ENCODE results near the gene SEPSECS. TPM values are rescaled to one million over a fixed set of nuclear protein-coding genes. Genes with fewer than 3 reads are reported as not detected.

The SEPSECS gene
- polyA plus RNA-seq, 3 donors, result 0.65 to 5.8 (median 2.1) TPM

- no peaks in the 10 kb centered on the region for H3K4me1 ChIP-seq (ENCODE audit: control insufficient read depth in 1 of 2, insufficient read depth in 2 of 2, low read length in 2 of 2)
- H2AFZ ChIP-seq (ENCODE audit: insufficient read depth, low read depth, low read length, poor library complexity, severe bottlenecking), result no peak overlapping the region
- Mint-ChIP-seq H3K36me3 (no peaks in the 10 kb centered on the region), H3K27ac (no peak overlapping the region), H3K9me3 (peaks cover 7 to 12% (median 10%) of the 10 kb centered on the region in 7 donors), H3K4me3 (no peak overlapping the region), H3K27me3 (ENCODE audit: low read depth in 3 of 3) (peaks cover 0 to 5% (median 1%) of the 10 kb centered on the region in 3 donors), H3K4me1 (peaks cover 2% of the 10 kb centered on the region)
- no peaks in the 10 kb centered on the region for H3K27me3 ChIP-seq (ENCODE audit: control insufficient read depth in 2 of 2, insufficient read depth in 2 of 2, low read length in 2 of 2)
- no peaks in the 10 kb centered on the region for H3K36me3 ChIP-seq (replicated peaks in 1 of 2; ENCODE audit: control insufficient read depth in 1 of 2, insufficient read depth in 2 of 2, low read length in 2 of 2)
- intact Hi-C loops (cut with micrococcal nuclease), result no loop called here
- no peak overlapping the region for H3K27ac ChIP-seq (ENCODE audit: low read depth in 1 of 2, low read length in 2 of 2)
- H4K20me1 ChIP-seq (ENCODE audit: insufficient read depth, low read length), result no peaks in the 10 kb centered on the region
- no peak overlapping the region for H3K4me2 ChIP-seq (replicated peaks; ENCODE audit: extremely low read depth, low read length, poor library complexity, severe bottlenecking)
- no peak overlapping the region for H3K4me3 ChIP-seq (replicated peaks in 1 of 3; ENCODE audit: low read depth in 2 of 3, low read length in 3 of 3)
- H3K9me3 ChIP-seq (replicated peaks in 1 of 2; ENCODE audit: control insufficient read depth in 1 of 2, insufficient read depth in 1 of 2, low read length in 2 of 2), result peaks cover 6 to 9% of the 10 kb centered on the region in 2 donors
- no peak for TF ChIP-seq CTCF (IDR thresholded peaks at IDR 0.05)
- H3K9ac ChIP-seq (ENCODE audit: insufficient read depth, low read length, poor library complexity, severe bottlenecking), result no peak overlapping the region
- H3K79me2 ChIP-seq (ENCODE audit: insufficient read depth, low read length), result no peaks in the 10 kb centered on the region
- no peak for DNase-seq
These were observed 59.5 kb downstream of the SEPSECS start for GRCh38 chr4:25100710-25101109.

- H3K4me1 ChIP-seq (ENCODE audit: control insufficient read depth in 1 of 2, insufficient read depth in 2 of 2, low read length in 2 of 2), result no peaks in the 10 kb centered on the region
- Mint-ChIP-seq H3K27me3 (ENCODE audit: low read depth in 3 of 3) (peaks cover 0 to 3% (median 1%) of the 10 kb centered on the region in 3 donors), H3K4me3 (no peak overlapping the region), H3K36me3 (no peaks in the 10 kb centered on the region), H3K9me3 (peaks cover 7 to 12% (median 11%) of the 10 kb centered on the region in 7 donors), H3K27ac (no peak overlapping the region), H3K4me1 (peaks cover 2% of the 10 kb centered on the region)
- no peak overlapping the region for H3K4me2 ChIP-seq (replicated peaks; ENCODE audit: extremely low read depth, low read length, poor library complexity, severe bottlenecking)
- DNase-seq, result no peak
- TF ChIP-seq CTCF (IDR thresholded peaks at IDR 0.05), result no peak
- no peaks in the 10 kb centered on the region for H3K36me3 ChIP-seq (replicated peaks in 1 of 2; ENCODE audit: control insufficient read depth in 1 of 2, insufficient read depth in 2 of 2, low read length in 2 of 2)
- WGBS (ENCODE audit: insufficient coverage), result 100% methylated on average over 1 of the region's 4 CpGs
- H3K27ac ChIP-seq (ENCODE audit: low read depth in 1 of 2, low read length in 2 of 2), result no peak overlapping the region
- no peak overlapping the region for H3K4me3 ChIP-seq (replicated peaks in 1 of 3; ENCODE audit: low read depth in 2 of 3, low read length in 3 of 3)
- H4K20me1 ChIP-seq (ENCODE audit: insufficient read depth, low read length), result no peaks in the 10 kb centered on the region
- no peaks in the 10 kb centered on the region for H3K79me2 ChIP-seq (ENCODE audit: insufficient read depth, low read length)
- no peaks in the 10 kb centered on the region for H3K27me3 ChIP-seq (ENCODE audit: control insufficient read depth in 2 of 2, insufficient read depth in 2 of 2, low read length in 2 of 2)
- H3K9me3 ChIP-seq (replicated peaks in 1 of 2; ENCODE audit: control insufficient read depth in 1 of 2, insufficient read depth in 1 of 2, low read length in 2 of 2), result peaks cover 6 to 11% of the 10 kb centered on the region in 2 donors
- no peak overlapping the region for H2AFZ ChIP-seq (ENCODE audit: insufficient read depth, low read depth, low read length, poor library complexity, severe bottlenecking)
- no peak overlapping the region for H3K9ac ChIP-seq (ENCODE audit: insufficient read depth, low read length, poor library complexity, severe bottlenecking)
- intact Hi-C loops (cut with micrococcal nuclease), result no loop called here
These were observed 60.2 kb downstream of the SEPSECS start for GRCh38 chr4:25100021-25100555.

Data from CD14-positive monocyte (primary cell).